Measurements from ENCODE around the gene CMPK1. TPM values are rescaled to one million over a fixed set of nuclear protein-coding genes. Genes with fewer than 3 reads are reported as not detected.
"Not testable (repeated sequence)": the region's sequence is repeated elsewhere in the genome, so short reads cannot be mapped to it uniquely, and the experiment has no call there.

Gene CMPK1
- total RNA-seq, 1 donor from 2014 or later = 88.1 TPM

DNA sequence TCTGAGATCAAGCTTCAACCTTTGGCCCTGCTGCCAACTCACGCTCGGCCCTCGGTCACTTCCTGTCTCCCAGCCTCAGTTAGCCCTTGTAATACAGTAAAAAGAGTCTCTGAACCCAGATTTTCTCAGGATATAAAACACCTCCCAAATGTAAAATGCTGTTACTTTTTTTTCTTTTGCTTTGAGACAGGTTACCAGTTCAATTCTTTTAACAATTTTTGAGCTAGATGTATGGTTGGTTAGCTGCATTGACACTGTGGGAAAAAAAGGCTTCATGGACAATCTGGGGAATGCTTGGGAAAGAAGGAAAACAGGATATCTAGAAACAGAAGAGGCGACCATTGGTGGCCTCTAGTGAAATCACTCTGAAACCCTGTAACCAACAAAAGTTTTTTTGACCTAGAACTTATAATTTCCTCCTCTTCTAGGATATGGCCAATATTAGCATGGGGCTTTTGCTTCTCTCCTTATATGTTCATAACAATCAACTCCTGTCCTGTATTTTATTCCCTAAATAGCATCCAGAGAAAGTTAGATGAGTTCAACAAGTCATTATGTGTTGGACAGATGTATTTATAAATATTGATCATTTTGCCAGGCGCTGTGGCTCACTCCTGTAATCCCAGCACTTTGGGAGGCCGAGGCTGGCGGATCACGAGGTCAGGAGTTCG lies 1.3 kb downstream of the CMPK1 start:
- no peak for DNase-seq (ENCODE audit: extremely low read depth, low read depth, low spot score)

DNA sequence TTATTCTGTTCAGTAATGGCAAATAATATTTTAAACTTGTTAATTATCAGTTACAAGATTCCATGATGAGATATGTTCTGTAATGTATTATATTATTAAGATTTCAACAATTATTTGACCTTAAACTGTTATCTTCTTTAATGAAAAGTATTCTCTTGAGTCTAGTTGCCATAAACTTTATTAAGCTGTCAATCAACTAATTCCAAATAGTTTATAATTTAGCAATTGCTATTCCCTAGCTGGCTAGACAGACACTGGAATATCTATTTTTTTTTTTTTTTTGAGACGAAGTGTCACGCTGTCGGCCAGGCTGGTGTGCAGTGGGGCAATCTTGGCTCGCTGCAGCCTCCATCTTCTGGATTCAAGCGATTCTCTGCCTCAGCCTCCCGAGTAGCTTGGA lies 3.8 kb downstream of the CMPK1 start:
- DNase-seq (ENCODE audit: extremely low read depth, low read depth, low spot score) = no peak

DNA sequence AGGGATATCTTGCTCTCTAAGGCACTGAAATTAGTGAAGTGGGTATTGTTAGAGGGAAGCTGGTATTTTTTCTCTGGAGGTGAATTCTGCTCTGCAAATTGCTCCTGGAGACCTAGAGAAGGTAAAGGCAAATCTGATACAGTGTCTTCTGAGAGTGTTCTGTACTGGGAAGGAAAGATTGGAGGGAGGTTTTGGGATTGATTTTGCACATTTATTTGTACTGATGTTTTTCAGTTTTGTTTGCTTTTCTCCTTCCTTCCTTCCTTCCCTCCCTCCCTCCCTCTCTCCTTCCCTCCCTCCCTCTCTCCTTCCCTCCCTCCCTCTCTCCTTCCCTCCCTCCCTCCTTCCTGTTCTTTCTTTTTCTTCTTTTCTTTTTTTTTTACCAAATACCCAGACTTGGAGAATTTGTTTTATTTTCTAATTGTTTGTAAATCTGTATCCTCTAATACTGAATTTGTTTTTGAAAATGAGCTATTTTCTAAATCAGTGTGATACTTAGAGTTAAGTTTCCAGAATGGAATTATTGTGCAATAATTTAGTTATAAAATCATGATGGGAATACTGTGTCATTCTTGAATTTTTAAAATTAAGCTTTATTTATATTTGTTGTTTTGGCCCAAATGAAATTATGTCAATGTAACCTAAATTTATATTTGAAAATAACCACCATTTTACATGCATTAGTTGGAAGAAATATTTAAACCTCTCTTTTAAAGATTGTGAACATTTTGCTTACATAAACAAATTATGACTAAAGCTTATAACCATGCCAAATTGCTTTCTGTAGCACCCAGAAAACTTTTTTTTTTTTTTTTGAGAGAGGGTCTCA lies 4.9 kb downstream of the CMPK1 start:
- DNase-seq (ENCODE audit: extremely low read depth, low read depth, low spot score) = no peak

DNA sequence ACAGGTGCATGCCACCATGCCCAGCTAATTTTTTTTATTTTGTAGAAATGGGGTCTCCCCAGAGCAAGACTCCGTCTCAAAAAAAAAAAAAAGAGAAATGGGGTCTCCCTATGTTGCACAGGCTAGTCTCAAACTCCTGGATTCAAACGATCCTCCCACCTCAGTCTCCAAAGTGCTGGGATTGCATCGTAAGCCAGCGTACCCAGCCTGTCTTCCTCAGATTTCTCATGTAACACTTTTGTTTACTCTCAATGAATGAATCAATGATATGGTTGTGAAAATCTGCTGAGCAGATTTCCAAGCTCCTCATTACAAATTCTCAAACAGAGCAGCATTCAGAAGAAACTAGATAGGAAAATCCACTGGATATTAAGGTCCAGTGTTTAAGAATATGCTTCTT lies 6.6 kb downstream of the CMPK1 start:
- no peak for DNase-seq (ENCODE audit: extremely low read depth, low read depth, low spot score)

DNA sequence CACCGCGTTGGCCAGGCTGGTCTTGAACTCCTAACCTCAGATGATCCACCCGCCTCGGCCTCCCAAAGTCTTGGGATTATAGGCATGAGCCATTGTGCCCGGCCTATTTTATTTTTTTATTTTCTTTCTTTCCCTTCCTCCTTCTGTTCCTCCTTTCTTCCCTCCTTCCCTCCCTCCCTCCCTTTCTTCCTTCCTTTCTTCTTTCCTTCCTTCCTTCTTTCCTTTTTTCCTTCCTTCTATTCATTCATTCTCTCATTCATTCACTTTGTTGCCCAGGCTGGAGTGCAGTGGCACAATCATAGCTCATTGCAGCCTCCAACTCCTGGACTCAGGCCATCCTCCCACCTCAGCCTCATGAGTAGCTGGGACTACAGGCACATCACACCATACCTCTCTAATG lies 13.4 kb downstream of the CMPK1 start:
- DNase-seq (ENCODE audit: extremely low read depth, low read depth, low spot score) = not testable (repeated sequence)

DNA sequence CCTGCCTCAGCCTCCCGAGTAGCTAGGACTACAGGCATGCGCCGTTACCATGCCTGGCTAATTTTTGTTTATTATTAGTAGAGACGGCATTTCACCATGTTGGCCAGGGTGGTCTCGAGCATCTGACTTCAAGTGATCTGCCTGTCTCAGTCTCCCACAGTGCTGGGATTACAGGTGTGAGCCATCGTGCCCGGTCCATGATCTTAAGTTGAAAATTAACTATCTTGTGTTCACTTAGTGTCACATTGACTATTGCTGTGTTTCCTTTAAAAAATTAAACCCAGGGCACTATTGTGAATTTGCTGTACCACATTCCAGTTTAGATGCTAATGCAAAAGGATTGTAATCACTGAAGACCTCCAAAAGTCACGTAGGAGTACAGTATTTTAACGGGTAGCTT lies 14.1 kb downstream of the CMPK1 start:
- no peak for DNase-seq (ENCODE audit: extremely low read depth, low read depth, low spot score)

DNA sequence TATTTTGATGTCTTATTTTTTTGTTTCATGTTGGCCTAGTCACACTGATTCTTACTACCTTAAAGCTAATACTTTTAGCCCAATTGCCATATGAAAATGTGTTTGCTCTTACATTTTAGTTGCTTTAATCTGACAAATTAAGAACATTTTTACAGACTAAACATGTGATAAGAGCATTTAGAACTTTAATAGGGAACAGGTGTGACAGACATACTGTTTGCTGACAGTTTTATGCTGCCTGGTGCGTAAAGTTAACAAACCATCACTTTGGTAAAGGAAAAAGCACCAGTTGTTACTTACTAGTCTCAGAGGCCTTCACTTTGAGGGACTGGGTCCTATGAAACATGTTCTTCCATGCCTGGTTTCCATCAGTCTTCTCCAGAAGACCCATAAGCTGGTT lies 14.7 kb downstream of the CMPK1 start:
- DNase-seq (ENCODE audit: extremely low read depth, low read depth, low spot score) = no peak

DNA sequence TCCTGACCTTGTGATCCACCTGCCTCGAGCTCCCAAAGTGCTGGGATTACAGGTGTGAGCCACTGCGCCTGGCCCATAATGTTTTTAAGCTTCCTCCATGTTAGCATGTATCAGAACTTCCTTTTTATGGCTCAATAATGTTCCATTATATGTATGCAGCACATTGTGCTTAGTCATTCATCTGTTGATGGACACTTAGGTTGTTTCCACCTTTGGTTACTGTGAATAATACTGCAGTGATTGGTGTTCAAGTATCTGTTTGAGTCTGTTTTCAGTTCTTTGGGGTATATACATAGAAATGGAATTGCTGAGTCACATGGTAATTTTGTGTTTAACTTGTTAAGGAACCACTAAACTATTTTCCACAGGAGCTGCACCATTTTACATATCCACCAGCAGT lies 17.7 kb downstream of the CMPK1 start:
- DNase-seq (ENCODE audit: extremely low read depth, low read depth, low spot score) = no peak

DNA sequence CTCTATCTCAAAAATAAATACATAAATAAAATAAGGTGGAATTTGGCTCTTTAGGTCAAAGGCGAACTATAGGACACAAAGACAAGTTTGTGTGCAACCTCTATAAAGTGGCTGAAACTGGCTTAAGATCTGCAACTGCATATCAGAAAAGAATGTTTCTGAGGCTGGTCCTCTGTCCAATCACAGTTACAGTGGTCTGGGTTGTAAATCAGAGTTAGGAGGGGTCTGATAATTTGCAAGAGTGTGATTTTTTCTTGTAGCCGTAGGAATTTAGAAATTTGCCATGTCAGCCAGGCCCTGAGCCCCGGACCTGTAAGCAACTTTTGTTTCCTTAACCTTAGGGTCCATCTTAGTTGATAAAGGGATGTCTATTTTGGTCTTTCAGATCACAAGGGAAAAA lies 27.8 kb downstream of the CMPK1 start:
- DNase-seq (ENCODE audit: extremely low read depth, low read depth, low spot score) = no peak

DNA sequence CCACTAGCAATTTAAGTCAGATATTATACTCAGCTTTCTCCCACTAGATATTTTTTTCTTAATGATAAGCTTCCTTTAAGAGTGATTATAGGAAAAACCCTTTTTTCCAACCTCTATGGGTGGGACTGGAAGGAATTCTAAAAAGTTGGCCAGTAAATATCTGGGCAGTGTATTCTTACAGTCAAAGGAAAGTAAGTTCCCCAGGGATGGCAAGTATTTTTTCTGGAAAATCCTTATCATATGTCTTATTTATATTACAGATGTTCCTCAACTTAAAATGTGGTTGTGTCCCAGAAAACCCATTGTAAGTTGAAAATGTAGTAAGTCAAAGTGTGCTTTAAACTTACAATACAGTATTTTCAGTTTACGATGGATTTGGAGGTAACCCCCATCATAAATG lies 29.2 kb downstream of the CMPK1 start:
- DNase-seq (ENCODE audit: extremely low read depth, low read depth, low spot score) = no peak

DNA sequence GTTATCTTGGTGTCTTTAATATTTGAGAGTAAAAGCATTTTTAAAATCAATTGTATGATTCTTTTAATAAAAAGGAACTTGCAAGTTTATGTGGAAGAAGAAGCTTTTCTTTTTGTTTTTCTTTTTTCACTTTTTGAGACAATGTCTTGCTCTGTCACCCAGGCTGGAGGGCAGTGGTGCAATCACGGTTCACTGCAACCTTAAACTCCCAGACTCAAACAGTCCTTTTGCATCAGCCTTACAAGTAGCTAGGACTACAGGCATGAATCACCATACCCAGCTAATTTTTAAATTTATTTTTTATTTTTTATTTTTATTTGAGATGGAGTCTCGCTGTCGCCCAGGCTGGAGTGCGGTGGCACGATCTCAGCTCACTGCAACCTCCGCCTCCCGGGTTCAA lies 34.1 kb downstream of the CMPK1 start:
- no peak for DNase-seq (ENCODE audit: extremely low read depth, low read depth, low spot score)

DNA sequence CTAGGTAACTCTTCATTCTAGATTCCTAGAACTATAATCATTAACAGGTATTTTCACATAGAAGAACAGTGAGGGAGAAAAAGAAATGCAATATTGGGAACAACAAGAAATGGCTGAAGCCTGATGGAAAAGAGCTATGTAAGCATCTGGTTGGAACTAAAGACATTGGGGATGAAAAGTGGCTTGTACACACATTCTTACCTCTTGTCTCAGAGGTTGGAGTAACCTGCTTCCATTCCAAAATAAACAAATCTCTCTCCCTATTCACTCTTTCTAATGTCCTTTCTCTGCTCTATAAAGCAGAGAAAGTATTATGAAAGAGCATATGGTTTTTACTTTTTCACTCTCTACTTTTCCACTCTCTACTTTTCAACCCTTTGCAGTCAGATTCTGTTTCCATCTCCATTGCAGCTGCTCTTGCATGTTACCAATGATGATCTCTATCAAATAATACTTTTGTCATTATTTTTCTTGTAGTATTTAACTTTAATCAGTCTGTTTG lies 37.5 kb downstream of the CMPK1 start:
- no peak for DNase-seq (ENCODE audit: extremely low read depth, low read depth, low spot score)

DNA sequence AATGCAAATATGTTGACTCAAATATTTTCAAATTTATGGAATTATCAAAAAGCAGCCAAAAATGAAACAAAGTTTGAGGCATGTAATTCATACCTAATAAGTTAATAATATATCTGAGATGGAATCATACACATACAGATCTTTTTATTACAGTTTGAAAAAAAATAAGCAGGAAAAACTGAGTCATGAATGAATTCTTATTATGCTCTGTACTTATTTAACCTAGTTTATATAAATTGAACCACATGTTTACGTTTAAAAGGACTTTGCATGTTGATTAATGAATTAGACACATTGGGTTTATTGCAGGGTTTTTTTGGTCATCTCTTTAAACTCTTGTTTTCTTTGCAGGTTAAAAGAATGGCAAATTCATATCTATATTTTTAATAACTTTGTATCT lies 40.9 kb downstream of the CMPK1 start:
- no peak for DNase-seq (ENCODE audit: extremely low read depth, low read depth, low spot score)

DNA sequence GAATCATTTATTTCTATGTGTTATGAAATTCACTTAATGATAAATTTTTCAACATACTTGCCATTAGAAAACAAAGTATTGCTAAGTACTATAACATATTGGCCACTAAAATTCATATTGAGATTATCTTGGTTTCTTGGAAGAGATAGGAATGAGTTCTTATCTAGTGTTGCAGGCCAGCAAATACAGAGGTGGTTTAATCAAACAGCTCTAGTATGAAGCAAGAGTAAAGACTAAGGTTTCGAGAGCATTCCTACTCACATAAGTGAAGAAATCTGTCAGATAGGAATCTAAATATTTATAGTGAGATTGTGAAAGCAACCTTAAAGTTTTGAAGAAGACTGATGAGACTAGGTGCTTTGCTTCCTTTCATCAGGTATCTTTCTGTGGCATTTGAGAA lies 44.6 kb downstream of the CMPK1 start:
- DNase-seq (ENCODE audit: extremely low read depth, low read depth, low spot score) = no peak

DNA sequence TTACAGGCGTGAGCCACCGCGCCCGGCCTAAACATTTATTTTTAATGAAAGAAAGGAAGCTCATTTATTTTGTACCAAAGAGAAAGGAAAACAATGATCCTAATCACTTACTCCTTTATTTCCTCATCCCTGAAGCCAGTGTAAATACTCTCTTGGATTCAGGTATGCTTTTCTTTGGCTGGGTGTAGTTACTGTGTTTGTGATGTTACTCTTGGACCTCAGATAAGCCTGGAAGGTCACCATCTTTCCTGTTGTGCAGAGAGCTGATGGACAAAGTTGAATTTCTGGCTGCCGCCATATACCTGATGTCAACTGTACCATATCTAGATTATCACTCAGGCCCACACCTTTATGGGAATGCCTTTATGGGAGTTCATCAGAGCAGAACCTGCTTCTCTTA lies 47.1 kb downstream of the CMPK1 start:
- no peak for DNase-seq (ENCODE audit: extremely low read depth, low read depth, low spot score)

DNA sequence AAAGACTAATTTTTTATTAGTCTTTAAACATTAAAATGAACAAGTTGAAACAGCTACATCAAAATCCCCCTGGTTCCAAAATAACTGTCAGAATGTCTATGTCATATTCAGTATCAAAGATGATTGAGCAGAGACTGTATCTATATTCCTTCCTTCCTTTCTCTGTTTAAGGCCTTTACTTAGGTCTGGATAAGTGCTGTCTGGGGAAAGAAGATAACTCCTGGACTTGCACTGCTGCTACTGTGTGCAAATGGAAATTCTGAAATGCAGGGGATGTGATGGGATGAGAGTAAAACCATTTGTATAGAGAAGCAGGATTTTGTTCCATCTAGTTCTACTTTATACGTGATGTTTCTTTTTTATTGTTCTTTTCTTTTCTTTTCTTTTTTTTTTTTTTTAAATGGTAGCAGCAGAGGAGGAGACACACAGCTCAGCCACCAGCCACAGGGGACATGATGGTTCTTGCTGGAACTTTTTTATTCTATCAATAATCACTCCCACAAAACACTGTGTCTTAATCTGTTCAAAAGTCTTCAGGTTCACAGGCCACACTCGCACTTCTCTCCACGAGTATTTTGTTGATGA lies 48.9 kb downstream of the CMPK1 start:
- DNase-seq (ENCODE audit: extremely low read depth, low read depth, low spot score) = no peak

DNA sequence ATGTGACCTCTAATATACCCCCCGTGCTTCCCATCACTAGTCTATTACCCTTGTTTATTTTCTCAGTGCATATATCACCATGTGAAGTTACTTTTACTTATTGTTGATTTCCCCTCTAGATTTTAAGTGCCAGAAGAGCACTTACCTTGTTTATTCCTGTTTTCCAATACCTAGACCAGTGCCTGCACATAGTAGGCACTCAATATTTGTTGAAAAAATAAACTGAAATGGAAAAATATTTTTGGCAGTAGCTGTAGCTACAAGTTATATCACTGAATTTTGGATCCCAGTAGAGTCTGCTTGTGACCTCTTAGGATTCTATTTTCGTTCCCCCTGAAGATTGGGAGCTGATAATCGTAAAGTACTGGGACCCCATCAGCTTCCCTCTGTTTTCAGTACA lies 50.5 kb downstream of the CMPK1 start:
- no peak for DNase-seq (ENCODE audit: extremely low read depth, low read depth, low spot score)

DNA sequence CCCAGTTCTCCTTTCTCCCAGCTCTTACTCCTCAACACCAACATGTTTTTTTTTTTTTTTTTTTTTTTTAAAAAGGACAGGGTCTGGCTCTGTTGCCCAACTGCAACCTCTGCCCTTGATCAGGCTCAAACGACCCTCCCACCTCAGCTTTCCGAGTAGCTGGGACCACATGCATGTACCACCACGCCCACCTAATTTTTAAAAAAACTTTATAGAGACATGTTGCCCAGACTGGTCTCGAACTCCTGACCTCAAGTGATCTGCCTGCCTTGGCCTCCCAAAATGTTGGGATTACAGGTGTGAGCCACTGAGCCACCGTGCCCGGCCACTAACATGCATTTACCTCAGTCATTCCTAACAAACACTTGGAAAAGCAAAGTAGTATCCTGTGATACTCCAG lies 51.4 kb downstream of the CMPK1 start:
- no peak for DNase-seq (ENCODE audit: extremely low read depth, low read depth, low spot score)

DNA sequence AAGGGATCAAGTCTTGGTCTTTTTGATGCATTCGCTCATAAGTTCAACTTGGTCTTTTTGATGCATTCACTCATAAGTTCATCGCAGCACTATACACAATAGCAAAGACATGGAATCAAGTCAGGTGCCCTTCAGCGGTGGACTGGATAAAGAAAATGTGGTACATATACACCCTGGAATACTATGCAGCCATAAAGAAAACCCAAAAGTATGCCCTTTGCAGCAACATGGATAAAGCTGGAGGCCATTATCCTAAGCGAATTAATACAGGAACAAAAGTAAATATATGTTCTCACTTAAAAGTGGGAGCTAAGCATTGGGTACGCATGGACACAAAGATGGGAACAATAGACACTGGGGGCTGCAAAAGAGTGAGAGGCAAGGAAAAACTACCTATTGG lies 52.7 kb downstream of the CMPK1 start:
- no peak for DNase-seq (ENCODE audit: extremely low read depth, low read depth, low spot score)

DNA sequence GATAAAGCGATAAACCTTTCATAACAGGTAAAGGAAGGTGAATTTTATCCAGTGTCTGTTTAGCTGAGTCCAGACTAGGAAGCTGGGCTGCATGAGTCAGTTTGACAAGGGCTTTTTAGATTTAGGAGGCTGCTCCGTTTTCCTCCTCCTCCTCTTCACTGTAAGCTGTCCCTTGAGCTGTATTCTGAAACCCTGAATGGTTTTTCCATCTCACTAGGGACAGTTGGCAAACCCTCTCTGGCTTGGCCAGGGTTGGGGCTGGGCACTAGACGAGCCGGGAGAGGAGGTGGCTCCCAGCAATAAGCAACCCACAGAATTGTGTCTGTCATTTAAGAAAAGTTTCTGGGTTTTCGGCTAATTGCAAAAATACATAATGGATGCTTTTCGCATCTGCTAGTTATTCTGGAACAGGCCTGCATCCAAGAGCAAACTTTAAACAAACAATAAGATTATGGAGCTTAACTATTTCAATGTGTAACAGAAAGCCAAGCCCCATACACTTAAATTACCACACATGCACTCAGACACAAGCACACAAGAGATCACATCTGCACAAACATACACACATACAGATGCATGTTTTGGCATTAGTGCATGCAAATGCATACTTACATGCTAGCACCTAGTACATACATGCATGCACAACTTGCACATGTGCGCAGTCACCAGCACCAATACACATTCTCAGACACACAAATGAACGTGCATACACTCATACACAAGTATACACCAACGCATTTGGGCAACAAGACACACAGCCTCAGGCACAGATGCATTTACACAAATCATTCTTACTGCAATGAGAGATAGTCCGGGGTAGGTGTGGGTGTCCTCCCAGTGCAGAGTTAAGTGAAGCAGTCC lies 54.7 kb downstream of the CMPK1 start:
- DNase-seq (ENCODE audit: extremely low read depth, low read depth, low spot score) = no peak

DNA sequence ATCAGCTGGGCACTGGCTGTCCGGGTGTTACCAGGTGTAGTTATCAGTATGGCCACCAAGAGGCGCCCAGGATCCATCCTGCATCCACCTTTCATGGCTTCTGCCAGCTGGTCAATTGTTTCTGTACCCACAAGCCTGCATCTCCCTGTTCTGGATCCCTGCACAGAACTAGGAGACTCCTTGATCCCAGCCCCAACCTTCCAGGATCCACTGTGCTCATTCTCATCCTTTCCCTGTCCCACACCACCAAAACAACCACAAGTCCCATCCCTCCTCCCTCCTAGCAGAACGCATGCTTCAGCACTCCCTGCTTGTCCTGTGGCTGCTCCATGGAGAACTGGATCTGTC lies 55.3 kb downstream of the CMPK1 start:
- peak; percentile 39 for DNase-seq (ENCODE audit: extremely low read depth, low read depth, low spot score)

Data from glomerular endothelial cell (primary cell).